A673 (cell line): ENCODE measurements around the gene HUS1B.

Source experiments
- CTCF ChIP-seq: fragments of 300-800, 200-600 bp; sonication (generic); conservative IDR thresholded peaks from 2 replicates; pipeline ENCODE4 v1.5.1; 2017; ENCODE audit warnings: low read depth, mild to moderate bottlenecking, antibody characterized with exemption, low read length, moderate library complexity, mixed read lengths
- EZH2 ChIP-seq: fragments of 200-600 bp; sonication (generic); IDR thresholded peaks from 2 replicates; pipeline ENCODE4 v1.6.1; 2017; ENCODE audit warnings: borderline replicate concordance, low read depth, mild to moderate bottlenecking, mixed read lengths, antibody characterized with exemption, low read length; ENCODE audit not compliant: poor library complexity, severe bottlenecking

GRCh38 chr6:628766-629165 is 28.1 kb downstream of the HUS1B start:
- TF ChIP-seq CTCF (no peak), EZH2 (no peak)
